Left lung (tissue), 10 donors: ENCODE results near the gene GSTT2B. TPM values are rescaled to one million over a fixed set of nuclear protein-coding genes. Genes with fewer than 3 reads are reported as not detected.

Experiments used
- ATAC-seq: fragments of 200-7000 bp; cut with Tn5 transposase; one replicate; pipeline ENCODE4 v1.9.1; 2020; ENCODE audit warnings: moderate library complexity
- DNase-seq, 4 donors: peaks; one replicate each; pipeline ENCODE4 v3.0.0-alpha.2; 2013 to 2020
- H3K27ac ChIP-seq, 2 donors: fragments of 200-600 bp; sonication (generic) in 1 of 2; one replicate each; pipeline versions ENCODE4 v1.5.0 to v1.8.0; 2020 to 2021
- H3K27me3 ChIP-seq, 2 donors: fragments of 200-600 bp; sonication (generic) in 1 of 2; one replicate each; pipeline versions ENCODE4 v1.5.0 to v1.8.0; 2020 to 2021
- H3K36me3 ChIP-seq, 2 donors: fragments of 200-600 bp; sonication (generic) in 1 of 2; one replicate each; pipeline versions ENCODE4 v1.5.0 to v1.8.0; 2020 to 2021
- H3K4me1 ChIP-seq, 2 donors: fragments of 200-600 bp; one replicate each; pipeline ENCODE4 v1.8.0; 2021
- H3K4me3 ChIP-seq, 2 donors: fragments of 200-600 bp; sonication (generic) in 1 of 2; one replicate each; pipeline versions ENCODE4 v1.5.0 to v1.8.0; 2020 to 2021; ENCODE audit warnings: mild to moderate bottlenecking in 1 of 2
- H3K9me3 ChIP-seq, 2 donors: fragments of 200-600 bp; sonication (generic) in 1 of 2; one replicate each; pipeline versions ENCODE4 v1.5.0 to v1.8.0; 2020 to 2021
- CTCF ChIP-seq, 2 donors: fragments of 200-600 bp; sonication (generic) in 1 of 2; IDR thresholded peaks; one replicate each; pipeline versions ENCODE4 v1.5.0 to v1.8.0; 2021; ENCODE audit warnings: antibody characterized with exemption in 2 of 2
- intact Hi-C, 2 donors: fragments of 100-400 bp; cut with DNase I; formaldehyde crosslinking; loops; one replicate each; pipeline versions ENCODE4 v1.11.2 to v1.14.2; 2022
- polyA plus RNA-seq, 6 donors: library from polyadenylated mRNA; unstranded; fragments of 120-200 nt; gene quantifications; one replicate each; pipeline ENCODE4 v1.2.1, GENCODE V29; 2013; ENCODE audit not compliant: insufficient read length in 6 of 6
- total RNA-seq, 2 donors: library from RNA; stranded (reverse); fragmentation: NEBNext Ultra II Directional; extraction: Animal tissue kit (Norgen Biotek cat#: 25700); gene quantifications; one replicate each; pipeline ENCODE4 v1.2.1, GENCODE V29; 2021
- donor health status: DM: no; HTN: yes; CAD: no.
- donor health status: DM: no; HTN: no; CAD: no.

GSTT2B gene
- total and polyA plus RNA-seq, 8 donors, result 1.3 to 33.7 (median 10.3) TPM

GRCh38 chr22:23913661-23914353, 47.2 kb downstream of the GSTT2B start:
- Histone ChIP-seq H3K4me1 (peaks cover 5 to 15% of the 10 kb centered on the region in 2 donors), H3K36me3 (peaks cover 0 to 2% of the 10 kb centered on the region in 2 donors), H3K27ac (peak overlapping the region; percentile 79 to 90), H3K9me3 (no peaks in the 10 kb centered on the region), H3K27me3 (no peaks in the 10 kb centered on the region), H3K4me3 (peak overlapping the region; percentile 50 to 59)
- intact Hi-C loops, result no loop called here
- DNase-seq (peak; percentile 98 to 100 (median 100)), ATAC-seq (peak; percentile 99)
- TF ChIP-seq CTCF (IDR thresholded peaks at IDR 0.05), result no peak

- TF ChIP-seq CTCF (IDR thresholded peaks at IDR 0.05), result no peak
- H3K4me1 ChIP-seq, result peaks cover 5 to 15% of the 10 kb centered on the region in 2 donors
- H3K9me3 ChIP-seq, result no peaks in the 10 kb centered on the region
- DNase-seq (no peak), ATAC-seq (no peak)
- peak overlapping the region; percentile 79 to 90 for H3K27ac ChIP-seq
- H3K36me3 ChIP-seq, result no peaks in the 10 kb centered on the region
- peak overlapping the region; percentile 50 to 59 for H3K4me3 ChIP-seq
- intact Hi-C loops, result no loop called here
- no peaks in the 10 kb centered on the region for H3K27me3 ChIP-seq
Measured at GRCh38 chr22:23913306-23913660, 47.7 kb downstream of the GSTT2B start.

- Histone ChIP-seq H3K9me3 (no peaks in the 10 kb centered on the region), H3K27ac (no peak overlapping the region), H3K36me3 (no peaks in the 10 kb centered on the region), H3K4me1 (peaks cover 5 to 15% of the 10 kb centered on the region in 2 donors), H3K27me3 (no peaks in the 10 kb centered on the region), H3K4me3 (no peak overlapping the region)
- intact Hi-C loops, result no loop called here
- DNase-seq (no peak), ATAC-seq (no peak)
- no peak for TF ChIP-seq CTCF (IDR thresholded peaks at IDR 0.05)
Measured at GRCh38 chr22:23912293-23912903, 48.6 kb downstream of the GSTT2B start.

GRCh38 chr22:23911318-23911980, 49.5 kb downstream of the GSTT2B start:
- Histone ChIP-seq H3K36me3 (no peaks in the 10 kb centered on the region), H3K27me3 (no peaks in the 10 kb centered on the region), H3K4me3 (no peak overlapping the region), H3K27ac (no peak overlapping the region), H3K9me3 (no peaks in the 10 kb centered on the region), H3K4me1 (peaks cover 5 to 15% of the 10 kb centered on the region in 2 donors)
- intact Hi-C loops, result no loop called here
- TF ChIP-seq CTCF (IDR thresholded peaks at IDR 0.05), result no peak
- ATAC-seq, result no peak
- DNase-seq, result no peak

- TF ChIP-seq CTCF (IDR thresholded peaks at IDR 0.05), result no peak
Measured at GRCh38 chr22:23910496-23911190, 50.4 kb downstream of the GSTT2B start.

More at GRCh38 chr22:23910496-23911190, 50.4 kb downstream of the GSTT2B start:
- intact Hi-C loops, result no loop called here
- Histone ChIP-seq H3K4me1 (peaks cover 5 to 15% of the 10 kb centered on the region in 2 donors), H3K27ac (no peak overlapping the region), H3K27me3 (no peaks in the 10 kb centered on the region), H3K9me3 (no peaks in the 10 kb centered on the region), H3K36me3 (no peaks in the 10 kb centered on the region), H3K4me3 (no peak overlapping the region)
- DNase-seq (no peak), ATAC-seq (no peak)
